GM19467 (cell line): ENCODE data around the gene CFLAR.
A peak's percentile ranks its signal among the peaks of the same experiment; 100 is the strongest.
"Not testable (repeated sequence)": the region's sequence is repeated elsewhere in the genome, so short reads cannot be mapped to it uniquely, and the experiment has no call there.

Experiments
- ATAC-seq: cut with Tn5 transposase; IDR thresholded peaks from one replicate; pipeline ENCODE4 v1.9.1; 2021; ENCODE audit warnings: mild to moderate bottlenecking, moderate library complexity; ENCODE audit not compliant: unreplicated experiment

CFLAR gene

DNA sequence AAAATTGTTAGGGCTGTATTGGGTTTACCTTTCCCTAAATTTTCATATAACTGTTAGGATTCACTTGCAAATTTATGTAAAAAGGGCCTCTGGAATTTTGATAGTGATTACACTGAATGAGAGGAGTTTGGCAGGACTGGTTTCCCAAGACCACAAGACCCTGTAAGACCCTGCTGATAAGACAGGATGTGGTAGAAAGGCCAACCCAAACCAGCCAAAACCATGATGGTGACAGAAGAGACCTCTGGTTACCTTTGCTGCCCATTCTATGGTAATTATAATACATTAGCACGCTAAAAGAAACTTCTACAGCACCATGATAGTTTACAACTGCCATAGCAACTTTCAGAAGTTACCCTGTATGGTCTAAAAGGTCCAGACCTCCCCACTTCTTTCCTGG, 58.7 kb downstream of the CFLAR start:
- no peak for ATAC-seq

DNA sequence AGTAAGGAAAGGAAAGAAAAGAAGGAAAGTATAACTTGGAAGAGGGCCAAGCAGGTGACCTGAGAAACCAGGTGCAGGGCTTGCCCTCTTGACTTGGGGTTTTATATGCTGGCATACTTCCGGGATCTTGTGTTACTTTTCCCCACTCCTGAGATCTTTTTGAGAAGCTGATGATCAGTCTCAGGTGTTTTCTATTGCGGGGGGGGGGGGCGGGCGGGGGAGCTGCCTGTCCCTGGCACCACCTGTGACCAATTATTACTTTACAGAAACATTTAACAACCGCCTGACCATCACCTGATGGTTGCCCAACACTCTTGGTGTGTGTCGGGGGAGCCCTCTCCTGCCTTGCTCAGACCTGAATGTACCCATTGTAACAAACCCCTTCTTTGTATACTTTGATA, 60.1 kb downstream of the CFLAR start:
- ATAC-seq = no peak

DNA sequence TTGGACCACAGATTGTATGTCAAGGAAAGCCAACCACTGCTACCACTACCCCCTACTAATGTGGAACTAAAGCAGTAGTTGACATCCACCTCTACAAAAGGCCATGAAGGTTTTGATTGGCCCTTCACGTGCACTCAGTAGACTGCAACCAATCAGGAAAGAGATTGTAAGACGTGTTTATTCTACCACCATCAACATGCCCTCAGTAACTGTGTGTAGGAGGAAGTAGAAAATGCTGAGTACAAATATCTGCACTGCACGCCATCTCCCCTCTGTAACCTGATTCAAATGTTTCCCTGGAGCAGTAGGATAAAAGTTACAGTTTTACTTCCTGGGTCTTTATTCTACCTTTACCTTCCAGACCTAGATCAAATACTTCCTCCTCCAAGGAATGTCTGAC, 64.0 kb downstream of the CFLAR start:
- ATAC-seq = no peak

DNA sequence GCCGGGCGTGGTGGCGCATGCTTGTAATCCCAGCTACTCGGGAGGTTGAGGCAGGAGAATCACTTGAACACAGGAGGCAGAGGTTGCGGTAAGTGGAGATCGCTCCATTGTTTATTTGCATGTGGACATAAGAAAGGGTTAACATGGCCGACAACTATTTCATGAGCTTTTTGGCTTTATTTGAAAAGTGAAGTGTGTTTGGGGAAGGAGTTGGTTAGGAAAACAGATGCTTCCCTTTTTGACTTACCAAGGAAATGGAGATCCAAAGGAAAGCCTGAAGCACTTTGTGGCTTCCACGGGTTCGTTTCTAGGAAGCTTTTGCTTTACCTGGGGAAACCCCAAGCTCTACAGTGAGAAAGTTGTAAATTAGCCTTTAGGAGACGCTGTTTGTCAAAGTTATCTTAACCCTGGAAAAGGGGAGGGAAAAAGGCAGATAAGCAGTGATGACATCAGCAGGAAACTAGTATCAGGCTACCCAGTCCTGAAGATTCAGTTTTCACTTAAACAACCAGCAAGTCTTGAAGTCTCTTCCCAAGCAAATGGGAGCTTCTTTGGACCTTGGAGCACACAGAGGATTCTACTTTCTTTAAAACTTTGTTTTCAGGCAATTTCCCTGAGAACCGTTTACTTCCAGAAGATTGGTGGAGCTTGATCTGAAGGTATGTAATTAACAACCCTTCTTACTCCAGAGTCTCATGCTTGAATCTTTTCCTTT, 66.8 kb downstream of the CFLAR start, which contains the start of gene CASP10:
CASP10 (plus strand) TSS at position 492 of the 715 bp plus-strand sequence. CDS start 2,637 bp downstream, outside the sequence.
- peak; percentile 60 for ATAC-seq

DNA sequence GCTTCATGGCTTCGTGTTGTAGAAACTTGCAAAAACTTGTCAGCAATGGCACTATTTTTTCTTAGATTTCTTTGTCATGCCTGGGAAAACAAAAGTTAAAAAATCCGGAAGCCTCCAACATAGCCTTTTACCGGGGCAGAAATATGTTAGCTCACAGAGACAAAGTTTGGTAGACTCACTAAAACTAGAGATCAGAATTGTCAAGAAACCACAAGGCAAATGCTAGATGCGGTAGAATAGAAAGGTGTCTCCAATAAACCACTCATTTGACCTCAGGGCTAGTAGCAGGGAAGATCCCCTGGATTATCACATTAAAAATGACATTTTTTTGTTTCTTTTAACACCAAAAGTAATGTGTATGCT, 67.4 kb downstream of the CFLAR start:
- no peak for ATAC-seq

DNA sequence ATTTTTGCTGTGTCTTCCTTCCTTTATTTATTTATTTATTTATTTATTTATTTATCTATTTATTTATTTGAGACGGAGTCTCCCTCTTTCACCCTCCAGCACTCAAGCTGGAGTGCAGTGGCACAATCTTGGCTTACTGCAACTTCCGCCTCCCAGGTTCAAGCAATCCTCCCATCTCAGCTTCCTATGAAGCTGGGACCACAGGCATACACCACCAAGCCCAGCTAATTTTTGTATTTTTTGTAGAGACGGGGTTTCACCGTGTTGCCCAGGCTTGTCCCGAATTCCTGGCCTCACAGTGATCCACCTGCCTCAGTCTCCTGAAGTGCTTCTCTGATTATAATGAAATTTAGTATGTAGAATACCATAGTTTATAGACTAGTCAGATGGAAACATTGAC, 67.9 kb downstream of the CFLAR start:
- not testable (repeated sequence) for ATAC-seq

DNA sequence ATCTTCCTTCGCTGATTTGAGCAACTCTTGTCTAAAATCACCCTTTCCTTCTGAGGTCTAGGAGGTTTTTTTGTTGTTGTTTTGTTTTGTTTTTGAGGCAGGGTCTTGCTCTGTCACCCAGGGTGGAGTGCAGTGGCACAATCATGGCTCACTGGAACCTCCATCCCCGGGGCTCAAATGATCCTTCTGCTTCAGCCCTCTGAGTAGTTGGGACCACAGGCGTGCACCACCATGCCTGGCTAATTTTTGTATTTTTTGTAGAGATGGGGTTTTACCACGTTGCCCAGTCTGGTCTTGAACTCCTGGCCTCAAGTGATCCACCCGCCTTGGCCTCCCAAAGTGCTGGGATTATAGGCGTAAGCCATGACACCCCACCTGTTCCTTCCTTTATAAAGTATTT, 68.3 kb downstream of the CFLAR start:
- not testable (repeated sequence) for ATAC-seq

DNA sequence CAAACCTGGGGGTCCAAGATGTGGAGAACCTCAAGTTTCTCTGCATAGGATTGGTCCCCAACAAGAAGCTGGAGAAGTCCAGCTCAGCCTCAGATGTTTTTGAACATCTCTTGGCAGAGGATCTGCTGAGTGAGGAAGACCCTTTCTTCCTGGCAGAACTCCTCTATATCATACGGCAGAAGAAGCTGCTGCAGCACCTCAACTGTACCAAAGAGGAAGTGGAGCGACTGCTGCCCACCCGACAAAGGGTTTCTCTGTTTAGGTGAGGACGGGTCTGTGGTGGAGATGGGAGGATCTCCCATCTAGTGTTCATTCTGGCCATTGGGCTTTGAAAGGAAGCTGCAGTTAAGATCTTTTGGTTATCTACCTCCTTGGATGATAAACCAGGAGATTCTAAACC, 69.9 kb downstream of the CFLAR start:
- no peak for ATAC-seq

DNA sequence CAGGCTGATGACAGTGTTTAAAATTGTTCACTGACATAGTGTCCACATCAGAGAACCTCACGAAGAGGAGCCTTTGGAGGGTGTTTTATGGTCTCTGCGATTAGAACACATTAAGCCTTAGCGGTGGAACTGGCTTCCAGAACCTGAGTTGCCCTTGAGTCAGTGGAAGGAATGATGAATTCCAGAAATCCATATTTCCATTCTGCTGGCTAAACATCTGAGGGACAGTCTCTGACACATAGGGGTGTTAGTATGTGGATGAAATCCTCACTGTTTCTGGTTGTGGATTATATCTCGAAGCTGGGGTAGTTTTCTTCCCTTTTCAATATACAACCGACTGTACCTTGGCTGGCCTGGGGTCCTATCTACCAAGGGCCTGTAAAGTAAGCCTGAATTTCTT, 71.0 kb downstream of the CFLAR start:
- ATAC-seq = no peak

DNA sequence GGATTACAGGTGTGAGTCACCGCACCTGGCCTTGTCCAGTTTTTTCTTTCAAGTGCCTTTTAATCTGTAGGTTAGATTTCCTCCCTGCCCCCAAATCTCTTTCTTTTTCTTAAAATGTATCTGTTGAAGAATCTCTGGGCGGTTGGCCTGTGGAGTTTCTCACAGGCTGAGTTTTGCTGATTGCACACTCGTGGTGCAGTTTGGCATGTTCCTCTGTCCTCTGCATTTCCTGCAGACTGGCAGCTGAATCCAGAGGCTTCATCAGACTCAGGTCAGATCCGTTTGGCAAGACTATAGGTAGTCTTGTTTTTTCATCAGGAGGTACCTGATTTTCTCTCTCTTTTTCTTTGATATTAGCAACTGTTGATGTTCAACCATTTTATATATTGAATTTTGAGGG, 72.5 kb downstream of the CFLAR start:
- no peak for ATAC-seq

DNA sequence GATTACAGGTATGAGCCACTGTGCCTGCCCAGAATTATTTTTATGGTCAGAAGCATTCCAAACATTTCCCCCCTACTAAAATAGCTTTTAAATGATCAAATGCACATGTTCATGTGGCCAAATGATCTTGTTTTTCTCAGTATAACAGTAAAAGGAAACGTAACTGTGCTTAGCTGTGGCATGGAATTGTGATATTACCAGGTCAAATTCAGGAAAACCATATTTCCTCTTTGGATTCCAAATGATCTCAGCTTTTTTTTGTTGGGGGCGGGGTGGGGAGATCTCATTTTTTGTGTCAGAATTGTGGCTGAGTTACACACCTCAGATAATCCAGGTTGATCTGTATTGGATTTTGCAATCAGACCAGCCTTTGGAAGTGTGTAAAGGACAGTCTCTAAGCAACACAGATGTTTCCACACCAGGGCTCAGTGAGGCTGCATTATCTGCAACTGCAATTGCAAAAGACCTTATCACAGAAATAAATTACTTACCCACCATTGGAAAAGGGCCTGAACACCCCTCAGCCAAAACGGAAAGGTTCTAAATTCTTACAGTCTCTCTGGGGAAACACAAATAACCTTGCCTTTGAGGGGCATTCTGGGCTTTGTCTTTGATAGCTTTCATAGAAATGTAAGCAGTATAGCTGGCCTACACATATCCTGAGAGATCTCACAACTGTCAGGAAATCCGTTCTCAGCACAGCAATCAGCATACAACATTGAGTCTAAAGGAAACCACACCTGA, 75.3 kb downstream of the CFLAR start:
- peak; percentile 40 for ATAC-seq

DNA sequence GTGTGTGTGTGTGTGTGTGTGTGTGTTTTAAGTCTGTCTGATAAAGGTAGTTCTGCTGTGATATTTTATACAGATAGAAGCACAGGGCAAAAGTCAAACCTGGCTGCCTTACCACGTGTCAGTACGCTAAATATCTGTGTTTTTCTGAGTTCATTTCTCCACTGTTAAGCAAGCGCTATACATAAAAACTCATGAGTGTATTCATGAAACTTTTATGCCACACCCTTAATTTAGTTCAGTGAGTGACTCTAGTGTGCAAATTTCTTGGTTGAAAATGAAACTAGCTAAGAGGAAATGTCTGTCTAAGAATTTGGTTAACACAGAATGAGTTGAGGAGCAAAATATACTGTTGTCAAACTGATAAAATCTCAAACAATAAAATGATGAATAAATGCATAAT, 78.1 kb downstream of the CFLAR start:
- peak; percentile 79 for ATAC-seq

DNA sequence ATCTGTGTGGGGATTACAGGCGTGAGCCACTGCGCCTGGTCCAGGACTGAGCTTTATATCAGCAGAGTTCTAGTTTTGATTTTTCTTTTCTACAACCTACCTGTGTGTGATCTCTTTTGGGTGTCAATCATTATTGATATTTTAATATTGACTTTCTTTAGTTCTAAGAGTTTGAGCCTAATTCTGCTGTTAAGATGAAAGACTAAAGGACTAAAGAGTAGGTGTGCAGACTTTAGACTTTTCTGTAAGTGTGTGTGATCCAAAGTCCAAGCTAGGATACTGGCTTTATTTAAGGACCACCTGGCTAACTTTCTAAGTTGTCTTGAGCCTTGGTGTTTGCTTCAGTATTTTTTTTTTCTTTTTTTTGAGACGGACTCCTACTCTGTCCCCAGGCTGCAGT, 79.4 kb downstream of the CFLAR start:
- no peak for ATAC-seq

DNA sequence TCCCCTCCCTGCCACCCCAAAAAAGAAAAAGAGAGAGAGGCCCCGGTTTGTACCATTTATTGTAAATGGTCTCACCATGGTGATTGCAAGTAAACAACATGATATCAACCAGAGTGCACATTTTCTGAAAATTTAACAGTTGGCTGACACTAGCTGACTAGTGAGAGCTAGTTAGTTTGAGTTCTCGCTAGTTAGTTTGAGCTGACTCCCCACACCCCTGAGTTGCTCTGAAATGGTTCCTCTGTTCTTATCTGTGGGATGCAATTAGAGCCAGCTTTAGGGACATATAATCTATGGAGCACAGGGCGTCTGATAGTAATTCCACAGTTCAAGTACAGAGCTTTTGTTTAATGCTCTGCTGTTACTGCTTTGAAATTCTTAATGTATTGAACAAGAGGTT, 80.0 kb downstream of the CFLAR start:
- no peak for ATAC-seq

DNA sequence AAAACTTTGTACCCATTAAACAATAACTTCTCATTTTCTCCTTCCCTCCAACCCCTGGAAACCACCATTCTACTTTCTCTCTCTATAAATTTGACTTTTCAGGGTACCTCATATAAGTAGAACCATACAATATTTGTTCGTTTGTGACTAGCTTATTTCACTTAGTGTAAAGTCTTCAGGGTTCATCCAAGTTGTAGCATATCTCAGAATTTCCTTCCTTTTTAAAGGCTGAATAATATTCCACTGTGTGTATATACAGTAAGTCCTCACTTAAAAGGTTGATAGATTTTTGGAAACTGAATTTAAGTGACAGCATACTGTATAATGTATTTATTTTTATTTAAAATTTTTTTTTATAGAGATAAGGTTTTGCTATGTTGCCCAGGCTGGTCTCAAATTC, 80.8 kb downstream of the CFLAR start:
- ATAC-seq = no peak

DNA sequence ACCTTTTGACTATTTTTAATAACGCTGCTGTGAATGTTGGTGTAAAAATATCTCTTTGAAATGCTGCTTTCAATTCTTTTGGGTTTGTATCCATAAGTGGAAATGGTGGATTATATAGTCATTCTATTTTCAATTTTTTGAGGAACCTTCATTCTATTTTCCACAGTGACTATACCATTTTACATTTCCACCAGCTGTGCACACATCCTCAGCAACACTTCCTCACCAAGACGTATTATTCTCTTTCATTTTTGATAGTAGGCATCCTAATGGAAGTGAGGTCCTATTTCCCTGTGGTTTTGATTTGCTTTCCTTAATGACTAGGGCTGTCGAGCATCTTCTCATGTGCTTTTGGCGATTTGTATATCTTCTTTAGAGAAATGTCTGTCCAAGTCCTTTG, 81.8 kb downstream of the CFLAR start:
- ATAC-seq = no peak

DNA sequence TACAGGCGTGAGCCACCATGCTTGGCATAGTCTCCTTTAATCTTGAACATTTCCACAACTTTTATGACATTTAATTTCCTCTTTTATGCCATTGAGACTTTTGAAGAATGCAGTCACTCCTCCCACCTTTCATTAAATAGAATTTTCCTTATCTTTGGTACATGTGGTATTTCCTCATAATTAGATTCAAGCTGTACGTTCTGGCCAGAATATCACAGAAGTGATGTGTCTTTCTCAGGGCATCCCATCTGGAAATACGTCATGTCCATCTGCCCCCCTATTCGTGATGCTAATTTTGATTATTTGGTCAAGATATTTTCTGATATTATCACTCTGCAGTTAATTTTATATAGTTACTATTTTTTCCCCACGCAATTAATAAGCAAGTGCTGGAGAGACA, 83.9 kb downstream of the CFLAR start:
- ATAC-seq = no peak

DNA sequence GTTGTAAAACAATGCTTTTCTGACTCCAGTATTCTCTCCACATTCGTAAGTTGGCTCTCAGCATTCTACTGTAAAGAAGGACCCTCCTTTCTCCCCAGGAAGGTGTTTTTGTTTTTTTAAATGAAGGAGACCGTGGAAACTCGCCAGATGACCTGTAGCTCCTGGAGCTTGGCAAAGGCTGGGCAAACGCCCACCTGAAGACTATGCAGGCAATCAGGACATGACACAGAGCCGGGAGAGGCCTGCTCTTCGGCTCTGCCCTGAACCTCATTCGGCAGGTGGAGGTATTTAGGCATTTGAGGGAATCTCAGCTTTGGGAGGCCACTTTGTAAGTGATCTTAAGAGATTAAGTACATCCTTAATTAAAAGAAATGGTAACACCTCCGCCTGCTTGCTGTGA, 84.4 kb downstream of the CFLAR start:
- no peak for ATAC-seq

DNA sequence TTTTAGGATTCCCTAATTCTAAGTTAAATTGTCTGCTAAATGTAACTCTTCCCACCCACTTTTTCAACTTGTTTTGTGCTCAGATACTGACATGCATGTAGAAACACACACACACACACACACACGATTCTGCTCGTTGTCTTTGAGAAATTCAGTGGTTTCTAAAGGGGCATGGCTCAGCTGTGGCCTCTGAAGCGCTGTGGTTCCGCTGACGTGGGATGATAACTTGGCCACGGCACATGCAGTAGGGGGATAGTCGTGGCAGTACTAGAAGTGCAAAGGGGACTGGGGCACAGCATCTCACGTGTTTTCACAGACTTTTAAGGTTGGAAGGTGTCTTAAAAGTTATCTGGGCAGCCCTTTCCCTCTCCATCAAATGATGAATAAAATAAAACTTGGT, 85.4 kb downstream of the CFLAR start:
- no peak for ATAC-seq

DNA sequence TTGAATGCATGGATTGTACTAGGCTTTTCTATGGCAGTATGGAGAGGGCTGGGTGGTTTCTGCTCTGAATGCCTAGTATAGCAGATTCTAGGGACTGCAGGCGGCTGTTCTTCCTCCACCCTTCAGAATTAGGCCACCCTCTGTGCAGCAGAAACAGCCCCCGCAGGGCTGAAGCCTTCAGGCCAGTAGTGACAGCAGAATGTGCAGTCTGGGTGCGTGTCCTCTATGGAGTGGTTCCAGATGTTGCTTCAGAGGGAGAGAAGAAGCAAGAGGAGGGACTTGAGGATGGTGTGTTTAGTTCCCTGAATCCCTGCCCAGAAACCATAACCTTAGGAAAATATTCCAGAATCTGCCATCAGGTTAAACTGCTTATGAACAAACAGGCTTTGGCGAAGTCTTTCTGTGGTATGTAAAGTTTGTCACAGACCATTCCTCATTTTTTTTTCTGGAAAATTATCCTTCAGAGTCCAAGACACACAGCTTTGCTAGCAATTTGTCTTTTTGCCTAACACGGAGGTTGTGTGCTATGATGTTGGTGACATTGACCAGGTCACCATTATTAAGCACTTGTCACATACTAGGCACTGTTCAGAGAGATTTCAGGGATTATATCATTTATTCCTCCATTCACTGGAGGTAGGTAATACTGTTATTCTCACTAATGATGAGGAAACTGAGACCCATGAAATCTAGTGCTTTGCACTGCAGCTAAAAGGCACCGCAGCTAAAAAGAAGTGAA, 88.1 kb downstream of the CFLAR start:
- ATAC-seq = no peak

DNA sequence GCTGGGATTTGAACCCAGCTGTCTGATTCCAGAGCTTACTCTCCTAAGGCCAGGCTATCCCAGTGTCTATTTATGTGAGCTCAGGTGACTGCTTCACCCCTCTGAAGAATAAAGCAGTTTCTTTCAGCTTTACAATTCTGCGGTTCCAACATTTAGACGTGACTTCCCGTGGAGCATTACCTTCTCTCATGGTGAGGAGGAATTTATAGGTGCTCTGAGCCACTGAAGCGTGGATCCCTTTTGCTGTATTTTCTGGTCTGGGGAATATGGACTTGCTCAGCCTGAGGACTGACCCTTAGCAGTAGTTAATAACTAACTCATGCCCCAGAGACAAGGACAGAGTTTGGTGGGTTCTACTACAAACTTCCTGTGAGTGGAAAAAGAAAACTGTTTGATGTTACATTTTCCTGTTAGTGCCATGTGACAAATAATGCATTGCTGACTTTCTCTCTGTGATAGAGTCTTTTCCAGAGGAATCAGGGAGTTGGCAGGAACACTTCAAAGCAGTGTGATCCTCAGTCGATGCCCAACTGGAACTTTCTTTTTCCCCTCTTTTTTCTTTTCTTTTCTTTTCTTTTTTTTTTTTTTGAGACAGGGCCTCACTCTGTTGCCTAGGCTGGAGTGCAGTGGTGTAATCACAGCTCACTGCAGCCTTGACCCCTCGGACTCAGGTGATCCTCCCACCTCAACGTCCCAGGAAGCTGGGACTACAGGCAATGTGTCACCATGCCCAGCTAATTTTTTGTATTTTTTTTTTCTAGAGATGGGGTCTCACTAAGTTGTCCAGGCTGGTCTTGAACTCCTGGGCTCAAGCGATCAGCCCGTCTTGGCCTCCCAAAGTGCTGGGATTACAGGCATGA, 88.9 kb downstream of the CFLAR start:
- no peak for ATAC-seq
